Neutrophil (primary cell): ENCODE data around the gene RPTOR.

Experiments
- H3K27ac ChIP-seq: fragments of 200-600 bp; sonication (generic); 2 replicates; pipeline ENCODE4 v1.5.1; 2016; ENCODE audit warnings: mild to moderate bottlenecking, moderate library complexity
- H3K27me3 ChIP-seq: fragments of 200-600 bp; sonication (generic); 2 replicates; pipeline ENCODE4 v1.6.0; 2016; ENCODE audit warnings: mild to moderate bottlenecking
- H3K36me3 ChIP-seq: fragments of 200-600 bp; sonication (generic); 2 replicates; pipeline ENCODE4 v1.5.1; 2017
- H3K4me1 ChIP-seq, 2 experiments: fragments of 200-600 bp in 1 of 2; sonication (generic) in 1 of 2; 1 replicate in 1 of 2; 2 replicates in 1 of 2; pipeline versions ENCODE4 v1.5.1 to v1.6.1; 2013 to 2016; ENCODE audit warnings: low read depth in 1 of 2, low read length in 1 of 2, mild to moderate bottlenecking in 1 of 2, moderate library complexity in 1 of 2; ENCODE audit not compliant: control insufficient read depth in 1 of 2, insufficient read depth in 1 of 2
- H3K4me3 ChIP-seq, 2 experiments: fragments of 200-600 bp in 1 of 2; sonication (generic) in 1 of 2; 1 replicate in 1 of 2; 2 replicates in 1 of 2; pipeline ENCODE4 v1.5.1; 2013 to 2016; ENCODE audit warnings: low read depth in 1 of 2, low read length in 1 of 2, mild to moderate bottlenecking in 1 of 2, moderate library complexity in 1 of 2
- H3K9me3 ChIP-seq: fragments of 200-600 bp; sonication (generic); 2 replicates; pipeline ENCODE4 v1.5.1; 2016
- TF ChIP-seq, protein P1 (sequence below): fragments of 200-600 bp; sonication (generic); IDR thresholded peaks from 2 replicates; pipeline ENCODE4 v1.5.1; 2016; ENCODE audit warnings: antibody characterized with exemption

The RPTOR gene

DNA sequence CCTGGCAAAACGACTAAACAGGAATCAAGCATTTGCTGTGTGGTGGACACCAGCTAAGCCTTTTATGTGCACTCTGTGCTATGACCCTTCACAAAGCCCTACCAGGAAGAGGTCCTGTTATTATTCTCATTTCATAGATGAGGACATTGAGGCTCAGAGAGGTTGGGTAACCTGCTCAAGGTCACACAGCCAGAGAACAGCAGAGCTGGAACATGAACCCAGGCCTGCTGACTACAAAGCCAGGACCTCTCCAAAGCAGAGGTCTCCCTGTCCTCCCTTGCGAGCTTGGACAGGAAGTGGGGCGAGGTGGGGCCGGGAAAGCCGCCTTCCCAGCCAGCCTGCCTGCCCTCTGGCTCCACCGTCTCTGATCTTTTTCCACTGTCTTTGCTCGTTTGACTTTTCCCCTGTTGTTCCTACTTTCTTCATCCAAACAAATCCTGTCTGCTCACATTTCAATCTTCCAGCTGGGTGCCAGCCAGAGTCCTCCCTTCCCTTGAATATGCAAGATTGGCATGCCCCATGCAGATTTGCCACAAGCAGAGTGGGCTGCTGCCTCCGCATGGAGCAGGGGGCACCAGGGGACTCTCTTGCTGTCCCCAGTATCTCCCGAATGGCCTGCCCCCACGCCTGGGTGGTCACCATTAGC, 23.7 kb upstream of the RPTOR start:
- Histone ChIP-seq H3K4me3 (no peak overlapping the region), H3K36me3 (no peaks in the 10 kb centered on the region), H3K9me3 (no peaks in the 10 kb centered on the region), H3K27ac (no peak overlapping the region), H3K27me3 (peaks cover 71% of the 10 kb centered on the region), H3K4me1 (no peaks in the 10 kb centered on the region)
- TF ChIP-seq, protein P1, sequence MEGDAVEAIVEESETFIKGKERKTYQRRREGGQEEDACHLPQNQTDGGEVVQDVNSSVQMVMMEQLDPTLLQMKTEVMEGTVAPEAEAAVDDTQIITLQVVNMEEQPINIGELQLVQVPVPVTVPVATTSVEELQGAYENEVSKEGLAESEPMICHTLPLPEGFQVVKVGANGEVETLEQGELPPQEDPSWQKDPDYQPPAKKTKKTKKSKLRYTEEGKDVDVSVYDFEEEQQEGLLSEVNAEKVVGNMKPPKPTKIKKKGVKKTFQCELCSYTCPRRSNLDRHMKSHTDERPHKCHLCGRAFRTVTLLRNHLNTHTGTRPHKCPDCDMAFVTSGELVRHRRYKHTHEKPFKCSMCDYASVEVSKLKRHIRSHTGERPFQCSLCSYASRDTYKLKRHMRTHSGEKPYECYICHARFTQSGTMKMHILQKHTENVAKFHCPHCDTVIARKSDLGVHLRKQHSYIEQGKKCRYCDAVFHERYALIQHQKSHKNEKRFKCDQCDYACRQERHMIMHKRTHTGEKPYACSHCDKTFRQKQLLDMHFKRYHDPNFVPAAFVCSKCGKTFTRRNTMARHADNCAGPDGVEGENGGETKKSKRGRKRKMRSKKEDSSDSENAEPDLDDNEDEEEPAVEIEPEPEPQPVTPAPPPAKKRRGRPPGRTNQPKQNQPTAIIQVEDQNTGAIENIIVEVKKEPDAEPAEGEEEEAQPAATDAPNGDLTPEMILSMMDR = no peak

DNA sequence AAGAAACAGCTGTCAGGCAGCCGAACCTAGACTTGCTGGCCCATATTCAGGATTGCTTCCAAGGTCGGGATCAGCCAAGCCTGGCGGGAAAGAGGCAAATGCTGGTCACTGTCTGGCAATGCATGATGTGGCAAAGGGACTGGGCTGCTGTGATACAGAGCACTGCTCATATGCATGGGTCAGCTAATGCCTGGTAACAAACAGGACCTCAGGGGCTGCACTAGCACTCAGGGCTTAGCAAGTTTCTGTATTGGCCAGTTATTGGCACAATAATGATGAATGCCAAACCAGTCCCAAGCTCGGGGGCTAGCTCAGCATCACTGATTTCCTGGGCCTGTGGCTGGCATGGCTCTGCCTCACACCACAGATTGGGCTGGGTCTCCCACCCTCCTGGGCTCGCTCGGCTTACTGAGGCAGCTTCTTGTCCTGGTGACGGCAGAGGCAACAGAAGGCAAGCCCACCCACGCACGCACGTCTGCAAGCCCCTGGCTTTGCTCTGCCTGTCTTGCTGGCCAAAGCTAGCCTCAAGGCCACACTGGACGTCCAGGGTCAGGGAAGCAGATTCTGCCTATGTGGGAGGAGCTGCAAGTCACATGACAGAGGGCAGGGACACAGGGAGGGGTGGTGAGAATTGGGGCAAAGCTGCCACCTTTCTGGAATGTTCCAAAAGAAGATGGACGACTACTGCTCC, 21.4 kb upstream of the RPTOR start:
- TF ChIP-seq, protein P1 = no peak
- Histone ChIP-seq H3K36me3 (no peaks in the 10 kb centered on the region), H3K9me3 (no peaks in the 10 kb centered on the region), H3K4me3 (no peak overlapping the region), H3K27me3 (peaks cover 70% of the 10 kb centered on the region), H3K4me1 (no peaks in the 10 kb centered on the region), H3K27ac (no peak overlapping the region)

DNA sequence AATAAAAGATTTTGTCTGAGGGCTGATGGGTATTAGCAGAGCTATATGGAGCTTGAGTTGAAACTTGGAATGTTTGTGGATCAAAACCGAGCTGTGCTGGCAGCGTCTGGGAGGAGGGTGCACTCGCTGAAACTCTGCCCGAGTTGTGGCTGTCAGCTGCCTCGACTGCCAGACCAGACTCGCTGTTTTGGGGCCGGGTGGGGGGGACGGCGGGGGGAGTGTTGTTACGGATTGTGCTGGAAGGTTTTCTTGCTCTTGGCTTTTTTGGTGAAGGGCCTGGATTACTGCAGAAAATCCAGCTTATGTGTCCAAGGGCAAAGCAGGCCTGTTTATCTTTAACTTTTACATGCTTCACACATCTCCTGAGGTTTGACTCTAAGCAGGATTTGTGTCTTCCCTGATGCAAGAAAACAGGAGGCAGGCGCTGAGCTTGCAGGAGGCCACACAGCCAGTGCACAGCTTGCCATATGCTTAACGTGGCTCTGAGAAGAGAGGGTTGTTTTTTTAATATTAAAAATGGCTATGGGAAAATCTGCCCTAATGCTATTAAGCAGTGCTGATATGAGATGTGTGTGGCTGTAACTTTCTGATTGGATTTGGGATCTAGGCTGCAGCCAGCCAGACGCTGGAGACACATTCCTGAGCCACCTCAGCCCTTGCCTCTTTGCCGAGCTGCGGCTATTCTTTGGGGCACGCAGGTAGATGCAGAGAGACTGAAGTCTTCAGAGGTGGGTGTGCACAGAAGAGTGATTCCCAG, 20.5 kb upstream of the RPTOR start:
- no peak overlapping the region for H3K27ac ChIP-seq
- H3K4me1 ChIP-seq = no peaks in the 10 kb centered on the region
- H3K27me3 ChIP-seq = peaks cover 70% of the 10 kb centered on the region
- no peak overlapping the region for H3K4me3 ChIP-seq
- no peaks in the 10 kb centered on the region for H3K9me3 ChIP-seq
- TF ChIP-seq, protein P1 = no peak
- no peaks in the 10 kb centered on the region for H3K36me3 ChIP-seq

DNA sequence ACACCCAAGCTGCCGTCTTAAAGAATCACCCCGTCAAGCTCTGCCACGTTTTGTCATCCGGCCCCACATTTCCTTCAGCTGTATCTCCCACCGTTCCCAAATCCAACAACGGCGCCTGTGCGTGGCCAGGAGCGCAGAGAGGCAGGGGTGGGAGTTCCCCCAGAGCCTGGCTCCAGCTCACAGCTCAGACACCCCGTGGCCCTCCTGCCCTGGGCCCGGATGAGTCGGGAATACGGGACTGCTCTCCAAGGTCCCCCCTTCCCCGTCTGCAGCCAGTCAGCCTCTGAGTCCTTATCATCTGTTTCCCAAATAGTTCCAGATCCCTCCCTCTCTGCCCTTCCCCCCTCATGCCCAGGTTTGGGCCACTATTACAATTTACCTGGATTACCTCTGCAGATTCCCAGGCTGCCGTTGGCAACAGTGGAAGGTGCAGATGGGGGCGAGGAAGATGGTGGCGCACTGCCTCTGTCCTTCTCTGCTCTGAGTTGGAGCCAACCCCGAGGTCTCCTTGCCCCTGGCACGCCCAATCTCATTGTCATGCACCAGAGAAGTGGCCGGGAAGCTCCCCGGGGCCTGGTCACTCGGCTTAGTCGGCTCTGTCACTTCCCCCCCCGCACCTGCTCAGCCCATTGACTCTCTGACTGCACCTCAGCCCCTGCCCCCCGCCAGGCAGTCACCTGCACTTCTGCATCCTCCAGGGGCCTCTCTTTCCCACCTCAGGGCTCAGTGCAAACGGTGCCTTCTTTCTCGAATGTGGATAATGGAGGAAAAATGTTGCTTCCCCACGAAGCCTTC, 18.3 kb upstream of the RPTOR start:
- Histone ChIP-seq H3K27me3 (peaks cover 78% of the 10 kb centered on the region), H3K27ac (no peak overlapping the region)

More for the DNA sequence above, 18.3 kb upstream of the RPTOR start:
- Histone ChIP-seq H3K4me3 (no peak overlapping the region), H3K36me3 (no peaks in the 10 kb centered on the region), H3K4me1 (no peaks in the 10 kb centered on the region), H3K9me3 (no peaks in the 10 kb centered on the region)
- TF ChIP-seq, protein P1 = no peak
